ENCODE data around the gene MORC3. TPM values are rescaled to one million over a fixed set of nuclear protein-coding genes. Genes with fewer than 3 reads are reported as not detected.

The MORC3 gene
- total RNA-seq, 1 donor = 40.2 TPM

- peaks cover 65% of the 10 kb centered on the region for H3K79me2 ChIP-seq (ENCODE audit: insufficient read depth, low read length)
- no peak for TF ChIP-seq CTCF (IDR thresholded peaks at IDR 0.05; ENCODE audit: extremely low read depth, low read depth, low read length)
- peak overlapping the region; percentile 78 for H3K4me3 ChIP-seq (ENCODE audit: insufficient read depth, low read length)
- no peaks in the 10 kb centered on the region for H3K9me3 ChIP-seq (ENCODE audit: low read depth, low read length)
- H3K36me3 ChIP-seq (ENCODE audit: insufficient read depth, low read length) = peaks cover 11% of the 10 kb centered on the region
- peaks cover 12% of the 10 kb centered on the region for H3K4me1 ChIP-seq (ENCODE audit: insufficient read depth, low read length)
- no peaks in the 10 kb centered on the region for H3K27me3 ChIP-seq (ENCODE audit: insufficient read depth, low read length)
- peak overlapping the region; percentile 79 for H3K4me2 ChIP-seq (ENCODE audit: insufficient read depth, low read length)
- peaks cover 29% of the 10 kb centered on the region for H4K20me1 ChIP-seq (ENCODE audit: insufficient read depth, low read length)
- H3K27ac ChIP-seq (ENCODE audit: low read depth, low read length) = no peak overlapping the region
- H2AFZ ChIP-seq (ENCODE audit: low read length) = no peak overlapping the region
- no peak for DNase-seq (ENCODE audit: insufficient read length, low spot score, missing footprints)
Observed at GRCh38 chr21:36322083-36322424, 2.1 kb downstream of the MORC3 start.

- H4K20me1 ChIP-seq (ENCODE audit: insufficient read depth, low read length) = peaks cover 29% of the 10 kb centered on the region
- H3K79me2 ChIP-seq (ENCODE audit: insufficient read depth, low read length) = peaks cover 74% of the 10 kb centered on the region
- H3K4me1 ChIP-seq (ENCODE audit: insufficient read depth, low read length) = peaks cover 12% of the 10 kb centered on the region
- no peak overlapping the region for H3K4me3 ChIP-seq (ENCODE audit: insufficient read depth, low read length)
- DNase-seq (ENCODE audit: insufficient read length, low spot score, missing footprints) = no peak
- no peak overlapping the region for H2AFZ ChIP-seq (ENCODE audit: low read length)
- peaks cover 11% of the 10 kb centered on the region for H3K36me3 ChIP-seq (ENCODE audit: insufficient read depth, low read length)
- TF ChIP-seq CTCF (IDR thresholded peaks at IDR 0.05; ENCODE audit: extremely low read depth, low read depth, low read length) = no peak
- no peak overlapping the region for H3K27ac ChIP-seq (ENCODE audit: low read depth, low read length)
- H3K4me2 ChIP-seq (ENCODE audit: insufficient read depth, low read length) = no peak overlapping the region
- H3K27me3 ChIP-seq (ENCODE audit: insufficient read depth, low read length) = no peaks in the 10 kb centered on the region
- H3K9me3 ChIP-seq (ENCODE audit: low read depth, low read length) = no peaks in the 10 kb centered on the region
Observed at GRCh38 chr21:36323032-36323431, 3.0 kb downstream of the MORC3 start.

- Histone ChIP-seq H3K9me3 (ENCODE audit: low read depth, low read length) (no peaks in the 10 kb centered on the region), H4K20me1 (ENCODE audit: insufficient read depth, low read length) (peaks cover 40% of the 10 kb centered on the region), H3K79me2 (ENCODE audit: insufficient read depth, low read length) (peaks cover 94% of the 10 kb centered on the region), H3K36me3 (ENCODE audit: insufficient read depth, low read length) (peaks cover 11% of the 10 kb centered on the region), H3K4me2 (ENCODE audit: insufficient read depth, low read length) (no peak overlapping the region), H3K27me3 (ENCODE audit: insufficient read depth, low read length) (no peaks in the 10 kb centered on the region), H3K27ac (ENCODE audit: low read depth, low read length) (no peak overlapping the region), H3K4me1 (ENCODE audit: insufficient read depth, low read length) (peaks cover 26% of the 10 kb centered on the region), H3K4me3 (ENCODE audit: insufficient read depth, low read length) (no peak overlapping the region), H2AFZ (ENCODE audit: low read length) (no peak overlapping the region)
- TF ChIP-seq CTCF (IDR thresholded peaks at IDR 0.05; ENCODE audit: extremely low read depth, low read depth, low read length) = no peak
- no peak for DNase-seq (ENCODE audit: insufficient read length, low spot score, missing footprints)
Observed at GRCh38 chr21:36325373-36326010, 5.5 kb downstream of the MORC3 start.

- H3K36me3 ChIP-seq (ENCODE audit: insufficient read depth, low read length) = peaks cover 8% of the 10 kb centered on the region
- H3K27me3 ChIP-seq (ENCODE audit: insufficient read depth, low read length) = no peaks in the 10 kb centered on the region
- DNase-seq (ENCODE audit: insufficient read length, low spot score, missing footprints) = no peak
- H3K27ac ChIP-seq (ENCODE audit: low read depth, low read length) = no peak overlapping the region
- no peak overlapping the region for H2AFZ ChIP-seq (ENCODE audit: low read length)
- H3K4me2 ChIP-seq (ENCODE audit: insufficient read depth, low read length) = no peak overlapping the region
- H3K79me2 ChIP-seq (ENCODE audit: insufficient read depth, low read length) = peaks cover 85% of the 10 kb centered on the region
- H3K9me3 ChIP-seq (ENCODE audit: low read depth, low read length) = no peaks in the 10 kb centered on the region
- TF ChIP-seq CTCF (IDR thresholded peaks at IDR 0.05; ENCODE audit: extremely low read depth, low read depth, low read length) = peak; percentile 68
- peaks cover 46% of the 10 kb centered on the region for H4K20me1 ChIP-seq (ENCODE audit: insufficient read depth, low read length)
- no peak overlapping the region for H3K4me3 ChIP-seq (ENCODE audit: insufficient read depth, low read length)
- peaks cover 17% of the 10 kb centered on the region for H3K4me1 ChIP-seq (ENCODE audit: insufficient read depth, low read length)
Observed at GRCh38 chr21:36330904-36331303, 10.9 kb downstream of the MORC3 start.
